ENCODE results near the gene NGF. TPM values are rescaled to one million over a fixed set of nuclear protein-coding genes. Genes with fewer than 3 reads are reported as not detected.
A peak's percentile ranks its signal among the peaks of the same experiment; 100 is the strongest.

NGF gene
- total and polyA plus RNA-seq, 9 of the 15 experiments (the other 6 are each of a cell fraction or from before 2014, with no cell fraction given) = not detected

DNA sequence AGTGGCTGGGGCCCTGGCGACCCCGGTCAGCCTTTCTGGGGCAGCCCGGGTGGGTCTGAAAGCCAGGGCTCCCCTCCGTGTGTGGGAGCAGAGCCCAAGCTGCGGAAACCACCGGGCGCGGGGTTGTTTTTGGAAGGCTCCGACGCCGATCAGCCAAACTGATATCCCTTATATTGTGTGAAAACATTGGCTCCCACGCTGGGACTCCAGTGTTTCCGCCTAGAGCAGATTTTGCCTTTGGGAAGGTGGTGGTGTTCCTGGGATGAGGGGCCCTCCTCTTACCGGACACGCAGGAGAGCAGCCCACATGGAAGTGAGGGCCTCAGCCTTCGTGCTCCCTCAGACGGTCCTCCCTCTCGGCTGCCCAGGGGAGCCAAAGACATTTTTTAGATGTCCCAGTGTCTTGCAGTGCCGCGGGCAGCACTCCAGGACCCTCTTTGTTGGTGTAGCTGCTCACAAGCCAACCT, 54.3 kb downstream of the NGF start:
- no peak for TF ChIP-seq USF1 (CRISPR knock-in tag; IDR thresholded peaks at IDR 0.05)
- 0 out of 2 replicates have a peak, but pooled peaks have one; percentile 50 for TF ChIP-seq ZNF263 (CRISPR knock-in tag; IDR thresholded peaks at IDR 0.05; ENCODE audit: borderline replicate concordance)
- TF ChIP-seq ZBTB26 (CRISPR knock-in tag; IDR thresholded peaks at IDR 0.05) = no peak
- no peak for TF ChIP-seq RBM39 (optimal IDR thresholded peaks at IDR 0.05; ENCODE audit: low read depth, low read length)
- TF ChIP-seq FOS (IDR thresholded peaks at IDR 0.05; ENCODE audit: extremely low read depth, insufficient read length) = no peak
- H3K79me2 ChIP-seq (ENCODE audit: control insufficient read depth, insufficient read depth, low read length) = no peaks in the 10 kb centered on the region
- FAIRE-seq (no peak), ATAC-seq (no peak), DNase-seq (ENCODE audit: extremely low read depth in 1 of 4, low spot score in 3 of 4) (no peak)
- H3K27ac ChIP-seq (ENCODE audit: extremely low read depth, low read depth, low read length) = no peak overlapping the region
- no peak overlapping the region for H3K4me2 ChIP-seq (ENCODE audit: insufficient read depth, low read length)
- BruUV-seq (replicated peaks) = no TSS peak
- no peaks in the 10 kb centered on the region for H3K9me3 ChIP-seq (replicated peaks; ENCODE audit: control insufficient read depth, insufficient read depth, low read depth, low read length)
- no peaks in the 10 kb centered on the region for H3K4me1 ChIP-seq (replicated peaks in 1 of 2; ENCODE audit: control insufficient read depth in 2 of 2, insufficient read depth in 2 of 2, low read length in 2 of 2)
- H4K20me1 ChIP-seq (replicated peaks; ENCODE audit: control insufficient read depth, insufficient read depth, low read length) = 0 out of 2 replicates have a peak, but pooled peaks cover 3% of the 10 kb centered on the region
- H2AFZ ChIP-seq (ENCODE audit: low read depth, low read length) = no peak overlapping the region
- H3K4me3 ChIP-seq = no peak overlapping the region
- CTCF ChIA-PET (ENCODE audit: low intra/inter-chr PET ratio) = no interaction called here
- in situ Hi-C loops (cut with MboI) = no loop called here
- H3K9me1 ChIP-seq (ENCODE audit: control insufficient read depth, insufficient read depth, low read length) = no peaks in the 10 kb centered on the region
- intact Hi-C loops (cut with micrococcal nuclease) = no loop called here
- WGBS (ENCODE audit: insufficient coverage, low coverage, missing lambda C conversion rate) = 2% methylated on average over 20 of the region's 20 CpGs
- POLR2A ChIA-PET = no interaction called here
- no peak overlapping the region; a peak in 1 of 4 replicates for H3K9ac ChIP-seq (ENCODE audit: insufficient read depth in 1 of 2, low read depth in 2 of 2, low read length in 2 of 2)
- peaks cover 19 to 42% of the 10 kb centered on the region in 2 experiments for H3K27me3 ChIP-seq (ENCODE audit: control insufficient read depth in 2 of 2, insufficient read depth in 2 of 2, low read length in 2 of 2)
- H3K36me3 ChIP-seq (ENCODE audit: control insufficient read depth, insufficient read depth, low read length) = no peaks in the 10 kb centered on the region
